ENCODE results near the gene SLC30A5.

GRCh38 chr5:69152731-69153130, 58.9 kb downstream of the SLC30A5 start:
- TF ChIP-seq CTCF (conservative IDR thresholded peaks at IDR 0.05 in 1 of 2, IDR thresholded peaks at IDR 0.05 in 1 of 2; ENCODE audit: extremely low read depth in 1 of 2, insufficient read depth in 1 of 2, low read depth in 1 of 2, low read length in 2 of 2): no peak
- no peak for TF ChIP-seq EZH2 (IDR thresholded peaks at IDR 0.05; ENCODE audit: borderline replicate concordance, low read length)
